CD1c-positive myeloid dendritic cell (primary cell): Measurements from ENCODE around the gene TLR9.
"Not testable (repeated sequence)": the region's sequence is repeated elsewhere in the genome, so short reads cannot be mapped to it uniquely, and the experiment has no call there.

Experiments used
- DNase-seq: peaks from one replicate; pipeline ENCODE4 v3.0.0-alpha.2; 2016; ENCODE audit errors: extremely low spot score

The TLR9 gene

DNA sequence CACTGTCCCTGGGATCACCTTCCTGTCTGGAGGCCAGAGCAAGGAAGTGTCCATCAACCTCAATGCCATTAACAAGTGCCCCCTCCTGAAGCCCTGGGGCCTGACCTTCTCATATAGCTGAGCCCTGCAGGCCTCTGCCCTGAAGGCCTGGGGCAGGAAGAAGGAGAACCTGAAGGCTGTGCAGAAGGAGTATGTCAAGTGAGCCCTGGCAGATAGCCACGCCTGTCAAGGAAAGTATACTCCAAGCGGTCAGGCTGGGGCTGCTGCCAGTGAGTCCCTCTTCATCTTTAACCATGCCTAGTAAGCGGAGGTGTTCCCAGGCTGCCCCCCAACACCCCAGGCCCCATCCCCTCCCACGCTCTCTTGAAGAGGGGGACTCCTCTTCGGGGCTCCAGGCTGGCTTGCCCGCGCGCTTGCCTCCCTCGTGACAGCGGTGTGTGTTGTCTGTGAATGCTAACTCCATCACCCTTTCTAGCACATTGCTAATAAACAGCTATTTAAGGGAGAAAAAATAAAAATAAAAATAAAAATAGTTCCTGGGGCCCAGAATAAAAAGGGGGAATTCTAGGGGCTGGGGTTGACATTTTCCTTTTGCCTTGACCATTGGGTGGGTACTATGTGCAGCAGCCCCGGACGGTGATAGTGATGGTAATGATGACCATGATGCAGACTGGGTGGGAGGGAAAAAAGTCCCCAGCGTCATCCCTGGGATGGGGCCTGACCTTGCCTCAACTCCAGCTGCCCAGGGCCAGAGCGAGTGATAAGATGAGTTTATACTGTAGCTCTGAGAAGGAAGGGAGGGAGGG is 30.8 kb downstream of the TLR9 start:
- no peak for DNase-seq

DNA sequence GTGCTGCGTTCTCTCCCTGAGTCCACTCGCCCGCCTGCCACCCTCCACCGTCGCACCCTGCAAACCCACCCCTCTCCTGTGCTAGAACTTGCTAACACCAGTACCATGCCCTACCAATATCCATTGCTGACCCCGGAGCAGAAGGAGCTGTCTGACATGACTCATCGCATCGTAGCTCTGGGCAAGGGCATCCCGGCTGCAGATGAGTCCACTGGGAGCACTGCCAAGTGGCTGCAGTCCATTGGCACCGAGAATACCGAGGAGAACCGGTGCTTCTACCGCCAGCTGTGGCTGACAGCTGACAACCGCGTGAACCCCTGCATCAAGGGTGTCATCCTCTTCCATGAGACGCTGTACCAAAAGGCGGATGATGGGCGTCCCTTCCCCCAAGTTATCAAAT is 32.4 kb downstream of the TLR9 start:
- DNase-seq = no peak

DNA sequence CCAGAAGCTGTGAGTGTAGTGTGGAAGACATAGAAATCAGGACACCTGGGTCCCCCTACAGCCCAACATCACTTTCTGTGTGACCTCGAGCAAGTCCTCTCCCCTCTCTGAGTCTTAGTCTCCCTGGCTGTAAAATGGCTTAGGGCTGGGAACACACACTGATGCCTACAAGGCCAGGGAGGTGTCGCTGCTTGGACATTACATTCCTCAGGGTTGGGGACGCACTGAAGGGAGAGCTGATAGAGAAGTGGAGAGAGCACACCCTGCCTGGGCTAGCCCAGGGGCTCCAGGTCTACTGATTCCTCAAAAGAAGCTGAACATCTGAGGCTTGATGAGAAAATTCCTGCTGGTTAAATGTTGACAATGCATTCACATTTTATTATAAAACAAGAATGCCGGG is 33.8 kb downstream of the TLR9 start:
- DNase-seq = no peak

GRCh38 chr3:52190294-52191074 is 35.0 kb downstream of the TLR9 start:
- no peak for DNase-seq

DNA sequence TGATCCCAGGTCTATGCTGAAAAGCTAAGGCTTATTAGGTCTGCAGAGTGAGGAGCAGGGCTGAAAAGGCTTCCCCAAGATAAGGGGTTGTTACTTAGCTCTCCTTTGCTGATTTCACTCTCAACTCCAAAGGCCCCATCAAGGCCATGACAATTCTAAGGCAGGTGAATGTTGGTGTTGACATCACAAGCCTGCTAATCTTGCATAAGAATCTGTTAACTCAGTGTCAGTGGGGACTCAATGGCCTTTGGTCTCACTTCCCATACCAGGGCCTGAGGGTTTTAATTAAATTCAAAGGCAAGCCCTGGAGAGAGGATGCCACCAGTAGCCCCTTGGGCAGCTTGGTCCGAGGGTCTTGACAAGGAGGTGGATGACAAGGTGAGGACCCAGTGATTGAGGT is 36.9 kb downstream of the TLR9 start:
- peak; percentile 51 for DNase-seq

DNA sequence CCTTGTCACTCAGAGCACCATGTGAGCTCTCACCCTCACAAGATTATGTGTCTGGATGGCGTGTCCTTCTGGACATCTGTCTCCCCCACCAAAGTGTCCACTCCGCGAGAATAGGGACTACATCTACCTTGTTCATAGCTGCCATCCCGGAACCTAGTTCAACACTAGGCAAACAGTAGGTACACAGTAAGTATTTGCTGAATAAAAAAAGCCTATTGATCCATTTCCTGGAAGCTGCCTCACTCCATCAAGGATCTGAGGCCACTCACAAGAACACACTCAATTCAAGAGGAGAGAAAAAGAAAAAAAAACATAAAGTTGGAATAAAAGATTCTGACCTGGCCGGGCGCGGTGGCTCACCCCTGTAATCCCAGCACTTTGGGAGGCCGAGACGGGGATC is 38.7 kb downstream of the TLR9 start:
- DNase-seq = no peak

DNA sequence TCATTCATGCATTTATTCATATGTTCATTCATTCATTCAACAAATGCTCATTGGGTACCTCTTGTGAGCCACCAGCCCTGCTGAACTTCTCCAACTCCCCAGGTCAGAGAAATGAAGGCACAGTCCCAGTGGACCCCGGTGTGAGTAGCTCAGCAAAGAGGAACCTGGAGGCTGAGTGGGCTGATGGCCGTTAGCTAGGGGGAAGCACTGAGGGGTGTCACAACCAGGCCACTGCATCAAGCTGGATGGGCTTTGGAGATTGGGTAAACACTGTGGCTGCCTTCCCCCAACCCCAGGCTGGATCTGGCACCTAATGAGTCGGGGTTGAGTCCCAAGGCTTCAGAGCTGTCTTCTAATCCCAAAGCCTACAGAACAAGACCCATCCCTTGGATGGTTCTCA is 39.6 kb downstream of the TLR9 start:
- peak; percentile 81 for DNase-seq

DNA sequence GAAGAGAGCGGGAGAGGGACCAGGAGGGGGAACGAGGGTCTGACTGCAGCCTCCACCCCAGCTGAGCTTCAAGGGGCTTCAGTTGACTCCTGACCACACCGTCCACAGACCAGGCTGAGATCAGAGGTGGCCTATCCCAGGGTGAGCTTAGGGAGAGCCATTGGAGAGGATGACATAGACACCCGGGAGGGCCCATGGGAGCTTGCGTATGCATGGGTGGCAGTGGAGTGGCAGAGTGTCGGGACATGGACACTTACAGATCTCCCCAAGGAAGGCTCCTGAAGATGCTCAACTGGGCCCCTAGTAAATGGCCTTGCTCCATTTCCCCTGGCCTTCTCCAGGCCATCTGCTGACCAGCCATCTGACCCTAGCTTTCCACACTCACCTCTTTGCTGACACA is 40.1 kb downstream of the TLR9 start:
- no peak for DNase-seq

GRCh38 chr3:52184690-52185089 is 40.8 kb downstream of the TLR9 start:
- no peak for DNase-seq

GRCh38 chr3:52183786-52184445 is 41.5 kb downstream of the TLR9 start:
- no peak for DNase-seq

- DNase-seq = no peak
These were observed 42.8 kb downstream of the TLR9 start for GRCh38 chr3:52182691-52183090.

DNA sequence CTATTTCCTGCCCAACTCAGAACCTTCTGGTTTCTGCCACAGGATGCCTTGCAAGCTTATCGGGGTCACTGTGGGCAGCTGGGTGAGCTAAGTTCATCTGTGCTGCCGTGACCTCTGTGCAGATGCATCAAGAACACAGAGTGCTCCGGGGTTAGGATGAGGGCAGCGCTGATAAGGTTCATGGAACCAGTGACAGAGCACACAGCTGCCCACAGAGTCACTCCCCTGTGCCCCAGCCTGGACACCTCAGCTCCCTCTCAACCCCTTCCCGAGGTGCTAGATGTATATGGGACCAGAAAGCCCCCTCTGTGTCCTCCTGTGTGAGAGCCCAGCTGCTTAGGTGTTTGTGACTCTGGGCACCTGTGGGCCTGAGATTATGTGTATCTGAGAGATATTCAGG is 43.2 kb downstream of the TLR9 start:
- DNase-seq = no peak

DNA sequence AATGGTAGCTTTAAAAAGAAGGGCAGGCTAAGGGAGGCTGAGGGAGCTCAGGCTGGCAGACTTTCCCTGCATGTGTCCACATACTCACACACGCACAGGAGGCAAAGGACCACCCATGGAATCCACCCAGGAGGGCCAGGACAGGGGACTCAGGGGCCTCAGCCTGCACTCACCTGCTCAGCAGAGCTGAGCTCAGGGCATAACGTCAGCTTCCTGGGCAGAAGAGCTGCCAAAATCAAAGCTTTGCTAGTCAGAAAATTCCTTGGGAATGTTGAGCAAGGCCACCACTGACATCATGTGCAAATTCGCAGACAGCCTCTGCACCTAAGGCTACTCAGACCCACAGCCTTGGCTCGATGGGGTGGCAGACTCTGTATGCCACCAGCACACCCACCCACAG is 43.9 kb downstream of the TLR9 start:
- no peak for DNase-seq

DNA sequence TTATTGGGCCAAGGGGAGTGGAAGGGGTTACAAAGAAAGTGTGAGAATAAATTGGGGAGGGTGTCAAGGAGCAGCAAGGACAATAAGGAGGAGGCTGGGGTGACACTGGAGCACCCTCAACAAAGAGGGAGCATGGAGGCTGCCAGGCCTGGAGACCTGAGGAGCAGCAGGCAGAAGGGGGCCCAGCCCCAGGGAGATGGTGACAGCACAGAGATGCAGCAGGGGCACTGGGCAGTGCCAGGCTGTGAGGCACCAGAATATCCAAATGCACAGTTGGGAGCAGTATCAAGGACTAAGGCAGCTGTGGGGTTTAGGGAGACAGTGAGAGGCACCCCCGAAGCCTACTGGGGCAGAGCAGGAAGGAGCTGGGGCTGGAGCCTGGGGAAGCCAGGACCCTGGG is 46.9 kb downstream of the TLR9 start:
- DNase-seq = no peak

- DNase-seq = not testable (repeated sequence)
These were observed 47.3 kb downstream of the TLR9 start for GRCh38 chr3:52178126-52178525.

- no peak for DNase-seq
These were observed 47.8 kb downstream of the TLR9 start for GRCh38 chr3:52177701-52178042.

GRCh38 chr3:52176951-52177700 is 48.3 kb downstream of the TLR9 start:
- DNase-seq = no peak

DNA sequence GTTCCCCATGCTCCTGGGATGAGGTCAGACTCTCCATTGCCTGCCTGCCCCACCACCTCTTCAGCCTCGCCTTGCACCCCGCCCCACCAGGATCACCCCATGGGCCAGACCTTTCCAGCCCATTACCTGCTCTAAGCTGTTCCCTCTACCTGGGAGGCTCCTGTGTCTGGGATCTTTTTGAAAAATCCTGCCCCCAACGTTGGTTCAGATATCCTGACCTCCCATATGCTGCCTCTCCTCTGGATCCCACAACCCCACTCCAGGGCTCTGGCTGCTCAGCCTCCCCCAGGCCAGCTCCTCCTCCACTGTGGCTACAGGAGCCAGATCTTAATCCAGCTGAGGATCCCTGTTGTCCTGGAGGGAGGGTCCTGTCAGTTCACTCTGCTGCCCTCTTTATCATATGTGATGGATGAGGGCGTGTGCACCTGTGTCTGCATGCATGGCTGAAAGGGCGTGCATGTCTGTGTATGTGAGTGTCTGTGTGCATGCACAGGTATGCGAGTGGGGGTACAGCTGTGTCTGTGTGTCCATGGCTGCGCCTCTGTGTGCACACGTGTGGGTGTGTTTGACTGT is 49.2 kb downstream of the TLR9 start:
- DNase-seq = no peak

- DNase-seq = no peak
These were observed 49.8 kb downstream of the TLR9 start for GRCh38 chr3:52175416-52176179.

GRCh38 chr3:52174896-52175295 is 50.5 kb downstream of the TLR9 start:
- DNase-seq = peak; percentile 66

GRCh38 chr3:52173101-52173500 is 52.3 kb downstream of the TLR9 start:
- DNase-seq = no peak
